HCT116 (cell line): Measurements from ENCODE around the gene NXPH1. TPM values are rescaled to one million over a fixed set of nuclear protein-coding genes. Genes with fewer than 3 reads are reported as not detected.

Source experiments
- ATAC-seq: fragments of 200-7000 bp; cut with Tn5 transposase; 2 replicates; pipeline ENCODE4 v1.9.1; 2020; ENCODE audit warnings: mild to moderate bottlenecking, moderate library complexity
- BruUV-seq: library from RNA; stranded (reverse); fragments of 400-500 nt; replicated peaks from 2 replicates; lab custom pipeline; 2021; lab: Mats Ljungman, UMichigan
- CTCF ChIA-PET: fragments of 300-600 bp; sonication (Branson Sonifier 250); formaldehyde crosslinking; loops from one replicate; lab custom pipeline; 2021; ENCODE audit warnings: antibody characterized with exemption; lab: Charles Lee
- POLR2A ChIA-PET: fragments of 300-600, 350-600 bp; sonication (Branson Sonifier 250); formaldehyde crosslinking; loops from one replicate; lab custom pipeline; 2021; ENCODE audit warnings: antibody characterized with exemption; lab: Charles Lee
- RAD21 ChIA-PET, 2 experiments: fragments of 300-600 bp; sonication (Branson Sonifier 250); formaldehyde crosslinking; loops; one replicate each; lab custom pipeline; 2023; ENCODE audit warnings: low total read pairs in 2 of 2; ENCODE audit not compliant: uncharacterized antibody in 2 of 2, unreplicated experiment in 2 of 2, low non-redundant PET in 1 of 2; lab: Charles Lee
- DNase-seq: peaks from one replicate; pipeline ENCODE4 v3.0.0-alpha.2; 2010; ENCODE audit warnings: low read depth, low spot score
- H2AFZ ChIP-seq: fragments of 200-600 bp; shearing (Covaris generic), sonication (generic); 2 replicates; pipeline ENCODE4 v1.6.1; 2017; ENCODE audit warnings: low read depth, mixed run types, mixed read lengths, antibody characterized with exemption, low read length; ENCODE audit not compliant: poor library complexity, severe bottlenecking
- H3K27ac ChIP-seq: 2 replicates; pipeline ENCODE4 v1.5.1; 2012; ENCODE audit warnings: low read depth, low read length
- H3K27me3 ChIP-seq: fragments of 200-600 bp; sonication (generic); 2 replicates; pipeline ENCODE4 v1.6.1; 2016; ENCODE audit warnings: mixed run types, low read length, mixed read lengths; ENCODE audit not compliant: insufficient read depth
- H3K36me3 ChIP-seq, 2 experiments: fragments of 200-500 bp in 1 of 2; fragments of 200-600 bp in 1 of 2; sonication (Bioruptor generic) in 1 of 2; sonication (generic) in 1 of 2; 2 replicates each; pipeline versions ENCODE4 v1.5.1 to v1.6.1; 2014 to 2016; ENCODE audit warnings: low read length in 2 of 2, inconsistent platforms in 1 of 2, mixed read lengths in 1 of 2, mixed run types in 1 of 2; ENCODE audit not compliant: insufficient read depth in 2 of 2, control insufficient read depth in 1 of 2
- H3K4me1 ChIP-seq, 2 experiments: fragments of 200-600 bp in 1 of 2; sonication (generic) in 1 of 2; 2 replicates each; pipeline versions ENCODE4 v1.5.1 to v1.6.1; 2012 to 2017; ENCODE audit warnings: low read length in 2 of 2, inconsistent platforms in 1 of 2, mild to moderate bottlenecking in 1 of 2, mixed read lengths in 1 of 2, mixed run types in 1 of 2, moderate library complexity in 1 of 2; ENCODE audit not compliant: insufficient read depth in 2 of 2, control insufficient read depth in 1 of 2
- H3K4me2 ChIP-seq: fragments of 200-600 bp; sonication (generic); 2 replicates; pipeline ENCODE4 v1.6.1; 2017; ENCODE audit warnings: mixed run types, low read length, mixed read lengths
- H3K4me3 ChIP-seq, 2 experiments: fragments of 200-600 bp in 1 of 2; sonication (generic) in 1 of 2; replicated peaks in 1 of 2; 2 replicates each; pipeline ENCODE4 v1.5.1; 2011 to 2016; ENCODE audit warnings: low read length in 2 of 2, control low read depth in 1 of 2, low read depth in 1 of 2, mild to moderate bottlenecking in 1 of 2, mixed read lengths in 1 of 2, mixed run types in 1 of 2
- H3K79me2 ChIP-seq: fragments of 200-600 bp; sonication (generic); 2 replicates; pipeline ENCODE4 v1.6.1; 2017; ENCODE audit warnings: mild to moderate bottlenecking, mixed run types, low read length, moderate library complexity, mixed read lengths; ENCODE audit not compliant: insufficient read depth
- H3K9ac ChIP-seq: fragments of 200-600 bp; sonication (generic); 2 replicates; pipeline ENCODE4 v1.6.1; 2016; ENCODE audit warnings: low read length, mixed read lengths
- H3K9me2 ChIP-seq: fragments of 200-600 bp; sonication (generic), shearing (Covaris generic); 2 replicates; pipeline ENCODE4 v1.6.1; 2017; ENCODE audit warnings: mixed run types, mild to moderate bottlenecking, moderate library complexity; ENCODE audit not compliant: insufficient read depth
- H3K9me3 ChIP-seq, 2 experiments: fragments of 200-500 bp in 1 of 2; fragments of 200-600 bp in 1 of 2; sonication (Bioruptor generic) in 1 of 2; sonication (generic) in 1 of 2; 2 replicates each; pipeline ENCODE4 v1.6.1; 2014 to 2017; ENCODE audit warnings: low read length in 2 of 2, mixed read lengths in 2 of 2, inconsistent platforms in 1 of 2, low read depth in 1 of 2, mild to moderate bottlenecking in 1 of 2, mixed run types in 1 of 2, moderate library complexity in 1 of 2; ENCODE audit not compliant: control insufficient read depth in 1 of 2, insufficient read depth in 1 of 2
- H4K20me1 ChIP-seq: fragments of 200-600 bp; sonication (generic), shearing (Covaris generic); 2 replicates; pipeline ENCODE4 v1.6.1; 2017; ENCODE audit warnings: mixed run types, mild to moderate bottlenecking, moderate library complexity; ENCODE audit not compliant: insufficient read depth
- CBX3 ChIP-seq: IDR thresholded peaks from 2 replicates; pipeline ENCODE4 v1.6.1; 2012; ENCODE audit warnings: low read depth
- CEBPB ChIP-seq: IDR thresholded peaks from 2 replicates; pipeline ENCODE4 v1.6.1; 2012; ENCODE audit warnings: low read depth
- ELF1 ChIP-seq: IDR thresholded peaks from 2 replicates; pipeline ENCODE4 v1.6.1; 2012; ENCODE audit warnings: low read depth, borderline replicate concordance
- EZH2 ChIP-seq: fragments of 200-600 bp; sonication (generic); IDR thresholded peaks from 2 replicates; pipeline ENCODE4 v1.6.1; 2017; ENCODE audit warnings: antibody characterized with exemption, mixed run types
- FOSL1 ChIP-seq: IDR thresholded peaks from 2 replicates; pipeline ENCODE4 v1.6.1; 2012; ENCODE audit warnings: low read depth
- POLR2A ChIP-seq: IDR thresholded peaks from 2 replicates; pipeline ENCODE4 v1.7.0; 2011; ENCODE audit warnings: borderline replicate concordance; ENCODE audit not compliant: insufficient read depth, insufficient read length; ENCODE audit errors: extremely low read depth
- POLR2AphosphoS5 ChIP-seq: IDR thresholded peaks from 2 replicates; pipeline ENCODE4 v1.6.1; 2011; ENCODE audit warnings: mild to moderate bottlenecking, low read depth, low read length, moderate library complexity
- SIN3A ChIP-seq: IDR thresholded peaks from 2 replicates; pipeline ENCODE4 v1.6.1; 2012; ENCODE audit warnings: low read depth
- SRF ChIP-seq: IDR thresholded peaks from 2 replicates; pipeline ENCODE4 v1.6.1; 2012; ENCODE audit warnings: low read depth
- TCF7L2 ChIP-seq: IDR thresholded peaks from 2 replicates; pipeline ENCODE4 v1.7.0; 2011; ENCODE audit warnings: borderline replicate concordance, inconsistent platforms; ENCODE audit not compliant: insufficient read depth, insufficient read length; ENCODE audit errors: extremely low read depth
- YY1 ChIP-seq: IDR thresholded peaks from 2 replicates; pipeline ENCODE4 v1.6.1; 2011; ENCODE audit warnings: low read length, low read depth, moderate library complexity, mild to moderate bottlenecking; ENCODE audit not compliant: insufficient replicate concordance; ENCODE audit errors: extremely low read depth
- ZFX ChIP-seq: fragments of 450-650 bp; IDR thresholded peaks from 2 replicates; pipeline ENCODE4 v1.6.1; 2017
- ZNF274 ChIP-seq: fragments of 200-500 bp; sonication (Bioruptor generic); IDR thresholded peaks from 2 replicates; pipeline ENCODE4 v1.6.1; 2014; ENCODE audit warnings: mild to moderate bottlenecking, low read depth, low read length, inconsistent platforms
- intact Hi-C: fragments of 100-400 bp; cut with micrococcal nuclease; formaldehyde crosslinking; loops from 2 replicates; pipeline ENCODE4 v1.10.0; 2022
- total RNA-seq: library from RNA; stranded (reverse); gene quantifications from one replicate; pipeline ENCODE4 v1.2.1, GENCODE V29; 2021; ENCODE audit not compliant: unreplicated experiment
- TF ChIP-seq, protein P1 (sequence below): IDR thresholded peaks from 2 replicates; pipeline ENCODE4 v1.6.1; 2012
- TF ChIP-seq, protein P2 (sequence below), 3 experiments: fragments of 200-600 bp in 1 of 3; sonication (generic) in 1 of 3; IDR thresholded peaks in 2 of 3; conservative IDR thresholded peaks in 1 of 3; 2 replicates each; pipeline ENCODE4 v1.5.1; 2012 to 2017; ENCODE audit warnings: low read depth in 2 of 3, low read length in 2 of 3, antibody characterized with exemption in 1 of 3, borderline replicate concordance in 1 of 3, control low read depth in 1 of 3, mild to moderate bottlenecking in 1 of 3, mixed read lengths in 1 of 3, mixed run types in 1 of 3, moderate library complexity in 1 of 3; ENCODE audit not compliant: insufficient read depth in 1 of 3
- TF ChIP-seq, protein P3 (sequence below): IDR thresholded peaks from 2 replicates; pipeline ENCODE4 v1.6.1; 2012
- TF ChIP-seq, protein P4 (sequence below): IDR thresholded peaks from 2 replicates; pipeline ENCODE4 v1.6.1; 2012; ENCODE audit warnings: low read depth

NXPH1 gene
- total RNA-seq, 1 experiment from 2014 or later = 0.17 TPM

DNA sequence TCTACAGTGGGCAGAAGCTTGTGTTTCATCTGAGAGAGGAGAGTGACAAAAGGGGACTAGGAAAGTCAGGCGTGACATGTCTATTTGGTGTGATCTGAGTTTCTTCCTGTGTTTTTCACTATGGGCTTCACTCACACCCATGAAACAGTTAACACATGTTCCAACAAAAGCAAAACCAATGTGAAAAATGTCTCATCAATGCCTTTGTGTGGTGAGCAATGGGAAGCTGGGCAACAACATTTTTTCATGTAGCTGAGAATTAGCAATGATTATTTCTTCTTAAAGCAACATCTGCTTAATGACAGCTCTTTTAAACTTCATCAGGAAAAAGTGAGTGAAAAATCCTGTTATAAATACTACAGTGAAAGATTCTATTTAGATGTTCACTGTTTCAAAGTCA, 76.2 kb downstream of the NXPH1 start:
- TF ChIP-seq YY1 (no peak), POLR2A (no peak), EZH2 (no peak), CBX3 (no peak), SRF (no peak), ELF1 (no peak), TCF7L2 (no peak), ZFX (no peak), FOSL1 (no peak), POLR2AphosphoS5 (no peak), ZNF274 (no peak), CEBPB (no peak), SIN3A (no peak)
- TF ChIP-seq, protein P1, sequence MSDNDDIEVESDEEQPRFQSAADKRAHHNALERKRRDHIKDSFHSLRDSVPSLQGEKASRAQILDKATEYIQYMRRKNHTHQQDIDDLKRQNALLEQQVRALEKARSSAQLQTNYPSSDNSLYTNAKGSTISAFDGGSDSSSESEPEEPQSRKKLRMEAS = no peak
- TF ChIP-seq, protein P2, sequence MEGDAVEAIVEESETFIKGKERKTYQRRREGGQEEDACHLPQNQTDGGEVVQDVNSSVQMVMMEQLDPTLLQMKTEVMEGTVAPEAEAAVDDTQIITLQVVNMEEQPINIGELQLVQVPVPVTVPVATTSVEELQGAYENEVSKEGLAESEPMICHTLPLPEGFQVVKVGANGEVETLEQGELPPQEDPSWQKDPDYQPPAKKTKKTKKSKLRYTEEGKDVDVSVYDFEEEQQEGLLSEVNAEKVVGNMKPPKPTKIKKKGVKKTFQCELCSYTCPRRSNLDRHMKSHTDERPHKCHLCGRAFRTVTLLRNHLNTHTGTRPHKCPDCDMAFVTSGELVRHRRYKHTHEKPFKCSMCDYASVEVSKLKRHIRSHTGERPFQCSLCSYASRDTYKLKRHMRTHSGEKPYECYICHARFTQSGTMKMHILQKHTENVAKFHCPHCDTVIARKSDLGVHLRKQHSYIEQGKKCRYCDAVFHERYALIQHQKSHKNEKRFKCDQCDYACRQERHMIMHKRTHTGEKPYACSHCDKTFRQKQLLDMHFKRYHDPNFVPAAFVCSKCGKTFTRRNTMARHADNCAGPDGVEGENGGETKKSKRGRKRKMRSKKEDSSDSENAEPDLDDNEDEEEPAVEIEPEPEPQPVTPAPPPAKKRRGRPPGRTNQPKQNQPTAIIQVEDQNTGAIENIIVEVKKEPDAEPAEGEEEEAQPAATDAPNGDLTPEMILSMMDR (IDR thresholded peaks at IDR 0.05 in 2 of 3, conservative IDR thresholded peaks at IDR 0.05 in 1 of 3; ENCODE audit: borderline replicate concordance in 1 of 3, insufficient read depth in 1 of 3, low read depth in 2 of 3, low read length in 2 of 3) = no peak
- TF ChIP-seq, protein P3, sequence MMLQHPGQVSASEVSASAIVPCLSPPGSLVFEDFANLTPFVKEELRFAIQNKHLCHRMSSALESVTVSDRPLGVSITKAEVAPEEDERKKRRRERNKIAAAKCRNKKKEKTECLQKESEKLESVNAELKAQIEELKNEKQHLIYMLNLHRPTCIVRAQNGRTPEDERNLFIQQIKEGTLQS = no peak
- TF ChIP-seq, protein P4, sequence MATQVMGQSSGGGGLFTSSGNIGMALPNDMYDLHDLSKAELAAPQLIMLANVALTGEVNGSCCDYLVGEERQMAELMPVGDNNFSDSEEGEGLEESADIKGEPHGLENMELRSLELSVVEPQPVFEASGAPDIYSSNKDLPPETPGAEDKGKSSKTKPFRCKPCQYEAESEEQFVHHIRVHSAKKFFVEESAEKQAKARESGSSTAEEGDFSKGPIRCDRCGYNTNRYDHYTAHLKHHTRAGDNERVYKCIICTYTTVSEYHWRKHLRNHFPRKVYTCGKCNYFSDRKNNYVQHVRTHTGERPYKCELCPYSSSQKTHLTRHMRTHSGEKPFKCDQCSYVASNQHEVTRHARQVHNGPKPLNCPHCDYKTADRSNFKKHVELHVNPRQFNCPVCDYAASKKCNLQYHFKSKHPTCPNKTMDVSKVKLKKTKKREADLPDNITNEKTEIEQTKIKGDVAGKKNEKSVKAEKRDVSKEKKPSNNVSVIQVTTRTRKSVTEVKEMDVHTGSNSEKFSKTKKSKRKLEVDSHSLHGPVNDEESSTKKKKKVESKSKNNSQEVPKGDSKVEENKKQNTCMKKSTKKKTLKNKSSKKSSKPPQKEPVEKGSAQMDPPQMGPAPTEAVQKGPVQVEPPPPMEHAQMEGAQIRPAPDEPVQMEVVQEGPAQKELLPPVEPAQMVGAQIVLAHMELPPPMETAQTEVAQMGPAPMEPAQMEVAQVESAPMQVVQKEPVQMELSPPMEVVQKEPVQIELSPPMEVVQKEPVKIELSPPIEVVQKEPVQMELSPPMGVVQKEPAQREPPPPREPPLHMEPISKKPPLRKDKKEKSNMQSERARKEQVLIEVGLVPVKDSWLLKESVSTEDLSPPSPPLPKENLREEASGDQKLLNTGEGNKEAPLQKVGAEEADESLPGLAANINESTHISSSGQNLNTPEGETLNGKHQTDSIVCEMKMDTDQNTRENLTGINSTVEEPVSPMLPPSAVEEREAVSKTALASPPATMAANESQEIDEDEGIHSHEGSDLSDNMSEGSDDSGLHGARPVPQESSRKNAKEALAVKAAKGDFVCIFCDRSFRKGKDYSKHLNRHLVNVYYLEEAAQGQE = no peak

More for the DNA sequence above, 76.2 kb downstream of the NXPH1 start:
- Histone ChIP-seq H3K9ac (no peak overlapping the region), H3K27ac (no peak overlapping the region), H2AFZ (no peak overlapping the region), H3K4me1 (no peaks in the 10 kb centered on the region; a peak in 1 of 4 replicates), H3K4me3 (no peak overlapping the region), H4K20me1 (no peaks in the 10 kb centered on the region), H3K9me2 (no peaks in the 10 kb centered on the region), H3K79me2 (no peaks in the 10 kb centered on the region), H3K9me3 (no peaks in the 10 kb centered on the region), H3K4me2 (no peak overlapping the region), H3K36me3 (no peaks in the 10 kb centered on the region), H3K27me3 (0 out of 2 replicates have a peak, but pooled peaks cover 4% of the 10 kb centered on the region)
- intact Hi-C loops = no loop called here
- DNase-seq (no peak), ATAC-seq (no peak)
- CTCF ChIA-PET = no interaction called here
- no TSS peak for BruUV-seq
- POLR2A ChIA-PET = no interaction called here
- RAD21 ChIA-PET = no interaction called here
